DND-41 (cell line): Measurements from ENCODE around the gene CD69.

ENCODE experiments used
- CTCF ChIP-seq: IDR thresholded peaks from 2 replicates; pipeline ENCODE4 v1.5.1; 2012; ENCODE audit warnings: borderline replicate concordance, low read length, moderate library complexity, mild to moderate bottlenecking; ENCODE audit not compliant: poor library complexity, severe bottlenecking; ENCODE audit errors: extremely low read depth
- EZH2 ChIP-seq: IDR thresholded peaks from 3 replicates; pipeline ENCODE4 v1.6.1; 2012; ENCODE audit warnings: borderline replicate concordance, low read depth, mild to moderate bottlenecking, moderate library complexity, low read length, inconsistent platforms; ENCODE audit not compliant: severe bottlenecking

GRCh38 chr12:9796971-9797370, 36.3 kb upstream of the CD69 start:
- TF ChIP-seq CTCF (no peak), EZH2 (no peak)
